Measurements from ENCODE around the gene NAA25. TPM values are rescaled to one million over a fixed set of nuclear protein-coding genes. Genes with fewer than 3 reads are reported as not detected.

NAA25 gene
- polyA plus RNA-seq, 1 of the 3 experiments (the other 2 are of a cell fraction): 4.4 TPM

GRCh38 chr12:112112409-112113133, 4.0 kb upstream of the NAA25 start:
- no peak overlapping the region for H3K4me3 ChIP-seq (ENCODE audit: low read depth in 2 of 2, low read length in 1 of 2)
- CTCF ChIA-PET: interaction anchor here (1.3 to 1.5 kb wide), 2 partner anchors 11 to 12 kb away, joined by 3 read pairs; no protein-coding TSS in a partner anchor
- DNase-seq: no peak
- no peaks in the 10 kb centered on the region for H3K9me2 ChIP-seq
- no peaks in the 10 kb centered on the region for H3K36me3 ChIP-seq (replicated peaks in 1 of 2; ENCODE audit: control insufficient read depth in 1 of 2, insufficient read depth in 2 of 2, low read length in 1 of 2)
- H3K4me2 ChIP-seq: no peak overlapping the region
- H3K79me2 ChIP-seq (ENCODE audit: insufficient read depth): peaks cover 15% of the 10 kb centered on the region
- H3K27me3 ChIP-seq (ENCODE audit: insufficient read depth): no peaks in the 10 kb centered on the region
- no peak overlapping the region for H3K27ac ChIP-seq (ENCODE audit: low read depth in 2 of 2, low read length in 1 of 2)
- peaks cover 10 to 12% of the 10 kb centered on the region in 2 experiments; a peak in 2 of 4 replicates for H3K4me1 ChIP-seq (ENCODE audit: control insufficient read depth in 1 of 2, insufficient read depth in 2 of 2, low read depth in 1 of 2, low read length in 1 of 2)
- H3K9me3 ChIP-seq: no peaks in the 10 kb centered on the region
- POLR2A ChIA-PET: no interaction called here
- no peak for TF ChIP-seq USF2 (IDR thresholded peaks at IDR 0.05; ENCODE audit: borderline replicate concordance, low read depth, low read length)
- no peak for TF ChIP-seq CTCF (IDR thresholded peaks at IDR 0.05)
- TF ChIP-seq JUND (IDR thresholded peaks at IDR 0.05): no peak
- no peak for TF ChIP-seq SIN3A (IDR thresholded peaks at IDR 0.05; ENCODE audit: borderline replicate concordance, low read depth, low read length)
- TF ChIP-seq NFIC (IDR thresholded peaks at IDR 0.05; ENCODE audit: borderline replicate concordance): no peak
- no peak for TF ChIP-seq PBX3 (IDR thresholded peaks at IDR 0.05)
- TF ChIP-seq EP300 (IDR thresholded peaks at IDR 0.05; ENCODE audit: borderline replicate concordance in 1 of 2, low read depth in 1 of 2, low read length in 1 of 2): no peak
- TF ChIP-seq POLR2AphosphoS5 (IDR thresholded peaks at IDR 0.05; ENCODE audit: low read depth, low read length): no peak
- TF ChIP-seq ELF1 (IDR thresholded peaks at IDR 0.05): no peak
- TF ChIP-seq USF1 (IDR thresholded peaks at IDR 0.05; ENCODE audit: borderline replicate concordance, low read depth): no peak
- TF ChIP-seq TEAD4 (IDR thresholded peaks at IDR 0.05; ENCODE audit: borderline replicate concordance, insufficient read depth): no peak
- no peak for TF ChIP-seq RCOR1 (IDR thresholded peaks at IDR 0.05; ENCODE audit: low read length)
- no peak for TF ChIP-seq EZH2phosphoT487 (IDR thresholded peaks at IDR 0.05; ENCODE audit: borderline replicate concordance, low read depth)
- no peak for TF ChIP-seq REST (IDR thresholded peaks at IDR 0.05; ENCODE audit: low read depth, low read length)
- no peak overlapping the region for H3K9ac ChIP-seq
- no peaks in the 10 kb centered on the region; the same call in 1 of the 2 replicates for H4K20me1 ChIP-seq (ENCODE audit: insufficient read depth)
- H3F3A ChIP-seq (replicated peaks; ENCODE audit: insufficient read depth): peaks cover 26% of the 10 kb centered on the region
- WGBS (ENCODE audit: low lambda C conversion rate): 83% methylated on average over 6 of the region's 6 CpGs
- no peak overlapping the region for H2AFZ ChIP-seq (ENCODE audit: low read depth)

All from SK-N-SH (cell line).